ENCODE results near the gene ANGPTL1. TPM values are rescaled to one million over a fixed set of nuclear protein-coding genes. Genes with fewer than 3 reads are reported as not detected.

ANGPTL1 gene
- total RNA-seq, 1 experiment from 2014 or later, result not detected

DNA sequence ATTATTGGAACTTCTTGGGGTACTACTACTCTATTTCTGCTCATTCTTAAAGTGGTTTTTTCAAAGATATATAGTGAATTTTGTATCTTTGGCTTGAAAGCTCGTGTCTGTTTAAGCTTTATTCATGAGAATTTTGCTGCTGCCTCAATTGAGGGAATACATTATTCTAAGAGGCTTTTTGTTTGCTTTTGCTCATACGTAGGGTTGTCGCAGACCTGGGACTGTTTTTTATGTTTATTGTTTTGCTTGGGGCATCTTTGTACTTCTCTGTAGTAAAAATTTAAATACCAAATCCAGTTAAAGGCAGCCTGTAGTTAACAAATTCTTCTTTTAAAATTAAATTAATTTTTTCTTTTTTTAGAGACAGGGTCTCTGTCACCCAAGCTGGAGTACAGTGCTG is 62.3 kb downstream of the ANGPTL1 start:
- BruUV-seq (replicated peaks), result no TSS peak
- ChIA-PET POLR2A (no interaction called here), CTCF (interaction anchor here (0.6 to 5.7 kb wide), 6 partner anchors 92 to 1705 kb away, joined by 3 to 34 read pairs (median 3); partner anchors contain the start of gene TOR3A)
- TF ChIP-seq, protein P1, sequence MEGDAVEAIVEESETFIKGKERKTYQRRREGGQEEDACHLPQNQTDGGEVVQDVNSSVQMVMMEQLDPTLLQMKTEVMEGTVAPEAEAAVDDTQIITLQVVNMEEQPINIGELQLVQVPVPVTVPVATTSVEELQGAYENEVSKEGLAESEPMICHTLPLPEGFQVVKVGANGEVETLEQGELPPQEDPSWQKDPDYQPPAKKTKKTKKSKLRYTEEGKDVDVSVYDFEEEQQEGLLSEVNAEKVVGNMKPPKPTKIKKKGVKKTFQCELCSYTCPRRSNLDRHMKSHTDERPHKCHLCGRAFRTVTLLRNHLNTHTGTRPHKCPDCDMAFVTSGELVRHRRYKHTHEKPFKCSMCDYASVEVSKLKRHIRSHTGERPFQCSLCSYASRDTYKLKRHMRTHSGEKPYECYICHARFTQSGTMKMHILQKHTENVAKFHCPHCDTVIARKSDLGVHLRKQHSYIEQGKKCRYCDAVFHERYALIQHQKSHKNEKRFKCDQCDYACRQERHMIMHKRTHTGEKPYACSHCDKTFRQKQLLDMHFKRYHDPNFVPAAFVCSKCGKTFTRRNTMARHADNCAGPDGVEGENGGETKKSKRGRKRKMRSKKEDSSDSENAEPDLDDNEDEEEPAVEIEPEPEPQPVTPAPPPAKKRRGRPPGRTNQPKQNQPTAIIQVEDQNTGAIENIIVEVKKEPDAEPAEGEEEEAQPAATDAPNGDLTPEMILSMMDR (IDR thresholded peaks at IDR 0.05; ENCODE audit: unreplicated experiment), result no peak
- no peak for DNase-seq (ENCODE audit: unreplicated experiment)
- intact Hi-C loops (cut with micrococcal nuclease), result no loop called here
- Mint-ChIP-seq H3K4me3 (ENCODE audit: unreplicated experiment) (no peak overlapping the region), H3K27me3 (ENCODE audit: insufficient read depth, unreplicated experiment) (no peaks in the 10 kb centered on the region), H3K4me1 (ENCODE audit: insufficient read depth, unreplicated experiment) (peaks cover 8% of the 10 kb centered on the region), H3K36me3 (ENCODE audit: insufficient read depth, unreplicated experiment) (no peaks in the 10 kb centered on the region), H3K27ac (ENCODE audit: low read depth, unreplicated experiment) (no peak overlapping the region), H3K9me3 (ENCODE audit: unreplicated experiment) (no peaks in the 10 kb centered on the region)

- CTCF ChIA-PET, result interaction anchor here (1.0 to 5.7 kb wide), 3 partner anchors 8 to 210 kb away, joined by 3 to 34 read pairs (median 4); no protein-coding TSS in a partner anchor
- no TSS peak for BruUV-seq (replicated peaks)
- H3K27me3 Mint-ChIP-seq (ENCODE audit: insufficient read depth, unreplicated experiment), result no peaks in the 10 kb centered on the region
- no peak overlapping the region for H3K27ac Mint-ChIP-seq (ENCODE audit: low read depth, unreplicated experiment)
- POLR2A ChIA-PET, result interaction anchor here (1.3 kb wide), 1 partner anchor 27 kb away, joined by 4 read pairs; no protein-coding TSS in a partner anchor
- TF ChIP-seq, protein P1 (IDR thresholded peaks at IDR 0.05; ENCODE audit: unreplicated experiment), result no peak
- no peaks in the 10 kb centered on the region for H3K9me3 Mint-ChIP-seq (ENCODE audit: unreplicated experiment)
- intact Hi-C loops (cut with micrococcal nuclease), result no loop called here
- peaks cover 8% of the 10 kb centered on the region for H3K4me1 Mint-ChIP-seq (ENCODE audit: insufficient read depth, unreplicated experiment)
- no peak for DNase-seq (ENCODE audit: unreplicated experiment)
- H3K4me3 Mint-ChIP-seq (ENCODE audit: unreplicated experiment), result no peak overlapping the region
- H3K36me3 Mint-ChIP-seq (ENCODE audit: insufficient read depth, unreplicated experiment), result no peaks in the 10 kb centered on the region
Observed at GRCh38 chr1:178806665-178807300, 64.1 kb downstream of the ANGPTL1 start.

- ChIA-PET POLR2A (no interaction called here), CTCF (interaction anchor here (0.8 to 1.1 kb wide), 2 partner anchors 199 to 201 kb away, joined by 3 to 4 read pairs; no protein-coding TSS in a partner anchor)
- no peaks in the 10 kb centered on the region for H3K9me3 Mint-ChIP-seq (ENCODE audit: unreplicated experiment)
- intact Hi-C loops (cut with micrococcal nuclease), result no loop called here
- no TSS peak for BruUV-seq (replicated peaks)
- H3K27me3 Mint-ChIP-seq (ENCODE audit: insufficient read depth, unreplicated experiment), result no peaks in the 10 kb centered on the region
- no peak overlapping the region for H3K4me3 Mint-ChIP-seq (ENCODE audit: unreplicated experiment)
- H3K36me3 Mint-ChIP-seq (ENCODE audit: insufficient read depth, unreplicated experiment), result no peaks in the 10 kb centered on the region
- no peak overlapping the region for H3K27ac Mint-ChIP-seq (ENCODE audit: low read depth, unreplicated experiment)
- no peak for DNase-seq (ENCODE audit: unreplicated experiment)
- H3K4me1 Mint-ChIP-seq (ENCODE audit: insufficient read depth, unreplicated experiment), result peaks cover 8% of the 10 kb centered on the region
- TF ChIP-seq, protein P1 (IDR thresholded peaks at IDR 0.05; ENCODE audit: unreplicated experiment), result no peak
Observed at GRCh38 chr1:178802873-178803272, 68.0 kb downstream of the ANGPTL1 start.

Other genes with a start within 250 kb of the ANGPTL1 start
- gene RALGPS2, start 145.8 kb downstream of the ANGPTL1 start, total RNA-seq (2022), result 13.3 and 16.0 TPM in 2 replicates
- 44.2 and 45.0 TPM in 2 replicates for gene FAM20B, start 154.8 kb upstream of the ANGPTL1 start, total RNA-seq (2022)
- 24.9 and 31.3 TPM in 2 replicates for gene TOR3A, start 211.0 kb upstream of the ANGPTL1 start, total RNA-seq (2022)